ENCODE results near the gene CRIP1.

DNA sequence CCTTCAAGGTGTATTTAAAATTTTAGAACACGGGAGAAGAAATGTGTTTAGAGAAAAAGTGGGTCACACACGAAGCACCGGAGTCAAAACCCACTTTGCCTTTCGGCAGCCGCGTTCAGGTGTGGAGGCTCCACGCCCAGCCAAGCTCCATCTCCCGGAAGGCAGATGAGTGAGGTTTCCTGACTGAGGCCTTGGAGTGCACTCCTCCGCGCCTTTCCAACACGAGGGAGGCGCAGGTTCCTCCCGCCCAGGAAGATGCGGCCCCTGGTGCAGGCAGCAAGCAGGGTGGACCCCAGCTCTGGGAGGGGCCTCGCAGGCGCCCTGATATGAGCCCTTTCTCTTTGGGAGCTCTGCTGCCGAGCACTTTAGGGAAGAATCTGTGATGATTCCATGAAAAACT, 44.6 kb upstream of the CRIP1 start:
- TF ChIP-seq RAD21 (IDR thresholded peaks at IDR 0.05; ENCODE audit: low read depth) (no peak), CREB1 (IDR thresholded peaks at IDR 0.05; ENCODE audit: low read depth) (no peak), YY1 (IDR thresholded peaks at IDR 0.05; ENCODE audit: low read depth) (no peak), TAF1 (IDR thresholded peaks at IDR 0.05; ENCODE audit: low read depth) (no peak), EP300 (IDR thresholded peaks at IDR 0.05; ENCODE audit: borderline replicate concordance) (no peak), FOXM1 (IDR thresholded peaks at IDR 0.05; ENCODE audit: borderline replicate concordance, low read depth) (no peak), NFIC (IDR thresholded peaks at IDR 0.05) (no peak), TCF12 (IDR thresholded peaks at IDR 0.05; ENCODE audit: low read depth) (no peak), EGR1 (IDR thresholded peaks at IDR 0.05) (no peak)
- TF ChIP-seq, protein P1, sequence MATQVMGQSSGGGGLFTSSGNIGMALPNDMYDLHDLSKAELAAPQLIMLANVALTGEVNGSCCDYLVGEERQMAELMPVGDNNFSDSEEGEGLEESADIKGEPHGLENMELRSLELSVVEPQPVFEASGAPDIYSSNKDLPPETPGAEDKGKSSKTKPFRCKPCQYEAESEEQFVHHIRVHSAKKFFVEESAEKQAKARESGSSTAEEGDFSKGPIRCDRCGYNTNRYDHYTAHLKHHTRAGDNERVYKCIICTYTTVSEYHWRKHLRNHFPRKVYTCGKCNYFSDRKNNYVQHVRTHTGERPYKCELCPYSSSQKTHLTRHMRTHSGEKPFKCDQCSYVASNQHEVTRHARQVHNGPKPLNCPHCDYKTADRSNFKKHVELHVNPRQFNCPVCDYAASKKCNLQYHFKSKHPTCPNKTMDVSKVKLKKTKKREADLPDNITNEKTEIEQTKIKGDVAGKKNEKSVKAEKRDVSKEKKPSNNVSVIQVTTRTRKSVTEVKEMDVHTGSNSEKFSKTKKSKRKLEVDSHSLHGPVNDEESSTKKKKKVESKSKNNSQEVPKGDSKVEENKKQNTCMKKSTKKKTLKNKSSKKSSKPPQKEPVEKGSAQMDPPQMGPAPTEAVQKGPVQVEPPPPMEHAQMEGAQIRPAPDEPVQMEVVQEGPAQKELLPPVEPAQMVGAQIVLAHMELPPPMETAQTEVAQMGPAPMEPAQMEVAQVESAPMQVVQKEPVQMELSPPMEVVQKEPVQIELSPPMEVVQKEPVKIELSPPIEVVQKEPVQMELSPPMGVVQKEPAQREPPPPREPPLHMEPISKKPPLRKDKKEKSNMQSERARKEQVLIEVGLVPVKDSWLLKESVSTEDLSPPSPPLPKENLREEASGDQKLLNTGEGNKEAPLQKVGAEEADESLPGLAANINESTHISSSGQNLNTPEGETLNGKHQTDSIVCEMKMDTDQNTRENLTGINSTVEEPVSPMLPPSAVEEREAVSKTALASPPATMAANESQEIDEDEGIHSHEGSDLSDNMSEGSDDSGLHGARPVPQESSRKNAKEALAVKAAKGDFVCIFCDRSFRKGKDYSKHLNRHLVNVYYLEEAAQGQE (IDR thresholded peaks at IDR 0.05; ENCODE audit: low read depth) = no peak
- TF ChIP-seq, protein P2, sequence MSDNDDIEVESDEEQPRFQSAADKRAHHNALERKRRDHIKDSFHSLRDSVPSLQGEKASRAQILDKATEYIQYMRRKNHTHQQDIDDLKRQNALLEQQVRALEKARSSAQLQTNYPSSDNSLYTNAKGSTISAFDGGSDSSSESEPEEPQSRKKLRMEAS (IDR thresholded peaks at IDR 0.05) = no peak
- TF ChIP-seq, protein P3, sequence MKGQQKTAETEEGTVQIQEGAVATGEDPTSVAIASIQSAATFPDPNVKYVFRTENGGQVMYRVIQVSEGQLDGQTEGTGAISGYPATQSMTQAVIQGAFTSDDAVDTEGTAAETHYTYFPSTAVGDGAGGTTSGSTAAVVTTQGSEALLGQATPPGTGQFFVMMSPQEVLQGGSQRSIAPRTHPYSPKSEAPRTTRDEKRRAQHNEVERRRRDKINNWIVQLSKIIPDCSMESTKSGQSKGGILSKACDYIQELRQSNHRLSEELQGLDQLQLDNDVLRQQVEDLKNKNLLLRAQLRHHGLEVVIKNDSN (IDR thresholded peaks at IDR 0.05) = no peak

Measured in Ishikawa (cell line).